ENCODE measurements around the gene TICAM1.
"Not testable (repeated sequence)": the region's sequence is repeated elsewhere in the genome, so short reads cannot be mapped to it uniquely, and the experiment has no call there.

The TICAM1 gene

DNA sequence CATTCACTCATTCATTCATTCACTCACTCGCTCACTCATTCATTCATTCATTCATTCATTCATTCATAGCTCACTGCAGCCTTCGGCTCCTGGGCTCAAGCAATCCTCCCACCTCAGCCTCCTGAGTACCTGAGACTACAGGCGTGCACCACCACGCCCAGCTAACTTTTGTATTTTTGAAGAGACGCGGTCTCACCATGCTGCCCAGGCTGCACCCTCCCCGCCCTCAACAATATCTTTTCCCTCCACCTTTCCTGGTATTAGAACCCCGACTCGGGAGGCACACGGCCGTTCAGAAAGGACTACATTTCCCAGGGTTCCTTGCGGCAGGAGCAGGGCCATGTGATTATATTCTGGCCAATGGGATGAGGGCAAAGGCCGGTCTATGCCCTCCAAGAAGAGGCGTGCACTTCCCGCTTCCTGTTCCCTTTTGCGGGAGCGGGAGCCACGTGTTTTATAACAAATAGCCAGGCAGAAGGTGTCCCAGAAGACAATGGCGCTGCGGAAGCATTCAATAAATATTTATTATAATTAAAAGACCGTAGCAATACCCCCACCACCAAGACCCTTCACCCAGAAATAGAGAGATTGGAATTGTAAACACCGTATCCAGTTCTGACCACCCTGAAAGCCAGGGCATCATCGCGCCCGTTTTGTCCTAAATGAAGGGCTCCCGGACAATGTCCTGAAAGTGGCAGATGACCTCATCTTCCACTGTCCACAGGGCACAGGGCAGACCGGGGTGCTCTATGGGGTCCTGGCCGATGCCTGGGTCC lies 15.9 kb downstream of the TICAM1 start:
- Histone ChIP-seq H3K27me3 (ENCODE audit: control insufficient read depth, insufficient read depth, low read length) (peaks cover 4% of the 10 kb centered on the region), H3K4me3 (ENCODE audit: low read depth, low read length) (peak overlapping the region; percentile 35), H3K4me1 (ENCODE audit: control insufficient read depth, insufficient read depth, low read length) (no peaks in the 10 kb centered on the region), H3K36me3 (ENCODE audit: control insufficient read depth, insufficient read depth, low read length) (peaks cover 4% of the 10 kb centered on the region), H3K9ac (ENCODE audit: low read depth, low read length) (no peak overlapping the region), H3K9me3 (ENCODE audit: control insufficient read depth, insufficient read depth, low read length) (no peaks in the 10 kb centered on the region)

DNA sequence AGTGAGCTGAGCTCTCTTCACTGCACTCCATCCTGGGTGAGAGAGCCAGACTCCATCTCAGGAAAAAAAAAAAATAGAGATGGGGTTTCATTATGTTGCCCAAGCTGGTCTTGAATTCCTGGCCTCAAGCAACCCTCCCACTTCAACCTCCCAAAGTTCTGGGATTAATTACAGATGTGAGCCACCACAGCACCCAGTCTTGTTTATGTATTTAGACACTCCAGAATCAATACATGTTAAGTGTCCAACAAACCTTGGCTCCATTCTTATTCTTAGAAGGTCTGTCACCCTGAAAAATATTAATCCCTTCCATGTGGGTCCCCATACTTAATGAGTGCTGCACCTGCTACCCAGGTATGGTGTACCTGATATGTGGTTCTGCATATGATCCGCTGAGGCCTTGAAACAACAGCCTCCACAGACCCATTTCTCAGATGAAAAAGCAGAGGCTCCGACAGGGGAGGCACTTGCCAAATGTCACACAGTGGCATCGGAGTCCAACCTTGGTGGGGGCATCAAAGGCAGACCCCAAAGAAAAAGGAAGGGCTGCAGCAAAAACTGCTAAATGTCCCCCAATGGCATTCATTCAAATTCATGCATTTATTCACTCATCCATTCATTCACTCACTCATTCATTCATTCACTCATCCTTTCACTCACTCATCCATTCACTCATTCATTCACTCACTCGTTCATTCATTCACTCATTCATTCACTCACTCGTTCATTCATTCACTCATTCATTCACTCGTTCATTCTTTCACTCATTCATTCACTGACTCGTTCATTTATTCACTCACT lies 16.7 kb downstream of the TICAM1 start:
- H3K9ac ChIP-seq (ENCODE audit: low read depth, low read length) = no peak overlapping the region
- no peaks in the 10 kb centered on the region for H3K9me3 ChIP-seq (ENCODE audit: control insufficient read depth, insufficient read depth, low read length)
- H3K27me3 ChIP-seq (ENCODE audit: control insufficient read depth, insufficient read depth, low read length) = peaks cover 4% of the 10 kb centered on the region
- H3K36me3 ChIP-seq (ENCODE audit: control insufficient read depth, insufficient read depth, low read length) = peaks cover 4% of the 10 kb centered on the region
- H3K4me3 ChIP-seq (ENCODE audit: low read depth, low read length) = no peak overlapping the region
- no peaks in the 10 kb centered on the region for H3K4me1 ChIP-seq (ENCODE audit: control insufficient read depth, insufficient read depth, low read length)

DNA sequence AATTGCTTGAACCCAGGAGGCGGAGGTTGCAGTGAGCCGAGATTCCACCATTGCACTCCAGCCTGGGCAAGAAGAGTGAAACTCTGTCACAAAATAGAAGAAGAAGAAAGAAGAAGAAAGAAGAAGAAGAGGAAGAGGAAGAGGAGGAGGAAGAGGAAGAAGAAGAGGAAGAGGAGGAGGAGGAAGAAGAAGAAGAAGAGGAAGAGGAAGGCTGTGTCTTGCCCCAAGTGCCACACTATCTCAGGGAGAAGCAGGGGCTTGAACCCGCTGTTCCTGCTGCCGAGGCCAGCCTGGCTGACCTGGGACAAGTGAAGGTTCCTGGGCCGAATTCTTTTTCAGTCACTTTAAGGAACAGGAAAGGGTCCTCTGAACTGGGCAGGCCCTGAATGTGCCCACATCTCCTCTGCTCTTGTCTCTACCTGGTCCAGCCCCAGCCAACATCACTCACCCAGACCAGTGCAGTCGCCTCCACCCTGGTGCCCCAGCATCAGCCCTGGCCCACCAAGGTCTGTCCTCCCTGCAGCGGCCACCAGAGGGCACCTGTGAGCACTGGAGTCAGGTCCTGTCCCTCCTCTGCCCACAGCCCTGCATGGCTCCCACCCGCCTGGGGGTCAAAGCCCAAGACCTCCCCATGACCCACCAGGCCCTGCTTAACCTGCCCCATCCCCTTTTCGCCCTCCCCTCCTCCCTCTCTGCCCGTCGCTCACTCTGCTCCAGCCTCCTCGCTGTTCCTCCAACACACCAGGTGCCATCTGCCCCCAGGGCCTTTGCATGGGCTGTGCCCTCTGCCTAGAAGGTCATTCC lies 20.0 kb downstream of the TICAM1 start:
- H3K9ac ChIP-seq (ENCODE audit: low read depth, low read length) = no peak overlapping the region
- peaks cover under 1% of the 10 kb centered on the region for H3K36me3 ChIP-seq (ENCODE audit: control insufficient read depth, insufficient read depth, low read length)
- no peaks in the 10 kb centered on the region for H3K4me1 ChIP-seq (ENCODE audit: control insufficient read depth, insufficient read depth, low read length)
- no peaks in the 10 kb centered on the region for H3K9me3 ChIP-seq (ENCODE audit: control insufficient read depth, insufficient read depth, low read length)
- no peak overlapping the region for H3K4me3 ChIP-seq (ENCODE audit: low read depth, low read length)
- H3K27me3 ChIP-seq (ENCODE audit: control insufficient read depth, insufficient read depth, low read length) = peaks cover 1% of the 10 kb centered on the region

DNA sequence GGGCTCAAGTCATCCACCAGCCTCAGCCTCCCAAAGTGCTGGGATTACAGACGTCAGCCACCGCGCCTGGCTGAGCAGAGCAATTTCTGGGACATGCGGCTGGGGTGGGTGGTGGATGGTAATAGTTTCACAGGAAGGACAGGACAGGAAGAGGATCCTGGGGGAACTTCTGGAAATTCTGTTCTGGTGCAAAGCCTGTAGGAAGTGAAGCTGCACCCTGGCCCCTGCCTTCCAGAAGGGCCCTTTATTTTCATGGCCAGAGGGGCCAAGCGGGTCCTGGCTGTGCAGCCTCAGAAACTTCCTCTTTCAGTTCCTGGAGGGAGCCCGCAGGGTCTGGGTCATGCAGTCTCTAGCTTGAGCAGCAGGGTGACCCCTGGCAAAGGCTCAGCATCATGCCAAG lies 24.3 kb downstream of the TICAM1 start:
- Histone ChIP-seq H3K9ac (ENCODE audit: low read depth, low read length) (no peak overlapping the region), H3K27me3 (ENCODE audit: control insufficient read depth, insufficient read depth, low read length) (no peaks in the 10 kb centered on the region), H3K4me3 (ENCODE audit: low read depth, low read length) (no peak overlapping the region), H3K4me1 (ENCODE audit: control insufficient read depth, insufficient read depth, low read length) (no peaks in the 10 kb centered on the region), H3K9me3 (ENCODE audit: control insufficient read depth, insufficient read depth, low read length) (no peaks in the 10 kb centered on the region), H3K36me3 (ENCODE audit: control insufficient read depth, insufficient read depth, low read length) (no peaks in the 10 kb centered on the region)

DNA sequence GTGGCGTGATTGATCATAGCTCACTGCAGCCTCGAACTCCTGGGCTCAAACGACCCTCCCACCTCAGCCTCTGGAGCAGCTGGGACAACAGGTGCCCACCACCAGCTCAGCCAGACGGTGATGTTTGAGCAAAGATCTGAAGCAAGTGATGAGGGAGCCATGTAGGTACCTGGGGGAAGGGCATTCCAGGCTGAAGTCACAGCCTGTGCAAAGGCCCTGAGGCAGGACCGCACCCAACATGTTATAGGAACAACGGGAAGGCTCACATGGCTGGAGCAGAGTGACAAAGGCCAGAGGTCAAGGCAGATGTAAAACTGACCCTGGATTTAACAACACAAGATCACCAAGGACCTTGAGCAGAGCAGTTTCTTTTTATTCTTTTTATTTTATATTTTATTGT lies 25.1 kb downstream of the TICAM1 start:
- no peaks in the 10 kb centered on the region for H3K4me1 ChIP-seq (ENCODE audit: control insufficient read depth, insufficient read depth, low read length)
- H3K36me3 ChIP-seq (ENCODE audit: control insufficient read depth, insufficient read depth, low read length) = no peaks in the 10 kb centered on the region
- H3K4me3 ChIP-seq (ENCODE audit: low read depth, low read length) = no peak overlapping the region
- H3K9me3 ChIP-seq (ENCODE audit: control insufficient read depth, insufficient read depth, low read length) = no peaks in the 10 kb centered on the region
- H3K9ac ChIP-seq (ENCODE audit: low read depth, low read length) = no peak overlapping the region
- no peaks in the 10 kb centered on the region for H3K27me3 ChIP-seq (ENCODE audit: control insufficient read depth, insufficient read depth, low read length)

DNA sequence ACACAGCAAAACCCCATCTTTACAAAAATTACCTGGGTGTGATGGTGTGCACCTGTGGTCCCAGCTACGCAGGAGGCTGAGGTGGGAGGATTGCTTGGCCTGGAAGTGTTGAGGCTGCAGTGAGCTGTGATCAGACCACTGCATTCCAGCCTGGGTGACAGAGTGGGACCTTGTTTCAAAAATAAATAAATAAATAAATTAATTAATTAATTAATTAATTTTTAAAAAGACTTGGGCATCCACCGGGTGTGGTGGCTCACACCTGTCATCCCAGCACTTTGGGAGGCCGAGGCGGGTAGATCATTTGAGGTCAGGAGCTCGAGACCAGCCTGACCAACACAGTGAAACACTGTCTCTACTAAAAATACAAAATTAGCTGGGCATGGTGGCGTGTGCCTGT lies 26.4 kb downstream of the TICAM1 start:
- H3K4me1 ChIP-seq (ENCODE audit: control insufficient read depth, insufficient read depth, low read length); H3K9ac ChIP-seq (ENCODE audit: low read depth, low read length); H3K27me3 ChIP-seq (ENCODE audit: control insufficient read depth, insufficient read depth, low read length); H3K36me3 ChIP-seq (ENCODE audit: control insufficient read depth, insufficient read depth, low read length); H3K4me3 ChIP-seq (ENCODE audit: low read depth, low read length); H3K9me3 ChIP-seq (ENCODE audit: control insufficient read depth, insufficient read depth, low read length): not testable (repeated sequence)

DNA sequence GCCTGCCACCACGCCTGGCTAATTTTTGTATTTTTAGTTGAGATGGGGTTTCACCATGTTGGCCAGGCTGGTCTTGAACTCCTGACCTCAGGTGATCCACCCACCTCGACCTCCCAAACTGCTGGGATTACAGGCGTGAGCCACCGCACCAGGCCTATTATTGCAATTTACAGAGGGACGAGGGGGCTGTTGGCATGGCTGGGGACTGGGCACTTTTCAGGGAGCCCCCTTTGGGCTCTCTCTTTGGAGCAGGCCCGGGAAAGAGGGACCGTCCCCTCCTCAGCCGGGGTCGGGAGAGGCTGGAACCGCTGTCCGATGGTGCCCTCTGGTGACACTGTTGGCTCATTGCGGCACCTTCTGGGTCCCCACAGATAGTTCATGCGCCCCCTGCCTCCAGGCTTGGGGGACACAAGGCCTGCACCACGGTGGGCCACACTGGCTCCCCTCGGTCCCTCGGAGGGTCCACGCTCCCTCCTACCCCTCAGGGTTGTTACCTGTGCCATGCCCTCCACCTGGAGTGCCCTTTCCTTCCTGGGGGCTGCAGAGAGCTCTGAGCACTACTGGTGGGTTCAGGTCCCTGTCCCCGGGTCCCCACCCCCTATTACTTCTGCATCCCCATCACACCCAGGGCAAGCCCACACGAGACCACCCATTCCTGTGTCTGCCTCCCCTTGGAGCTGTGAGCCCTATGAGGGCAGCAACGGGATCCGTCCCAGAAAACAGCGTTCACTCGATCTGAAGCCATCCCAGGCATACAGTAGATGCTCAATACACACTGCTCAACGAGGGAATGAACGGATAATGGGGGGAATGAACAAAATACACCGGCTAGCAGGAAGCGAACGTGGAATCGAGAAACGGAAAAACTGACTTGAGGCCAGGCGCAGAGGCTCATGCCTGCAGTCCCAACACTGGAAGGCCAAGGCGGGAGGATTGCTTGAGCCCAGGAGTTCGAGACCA lies 27.5 kb downstream of the TICAM1 start:
- H3K27me3 ChIP-seq (ENCODE audit: control insufficient read depth, insufficient read depth, low read length) = no peaks in the 10 kb centered on the region
- no peak overlapping the region for H3K4me3 ChIP-seq (ENCODE audit: low read depth, low read length)
- H3K36me3 ChIP-seq (ENCODE audit: control insufficient read depth, insufficient read depth, low read length) = no peaks in the 10 kb centered on the region
- H3K9me3 ChIP-seq (ENCODE audit: control insufficient read depth, insufficient read depth, low read length) = no peaks in the 10 kb centered on the region
- H3K9ac ChIP-seq (ENCODE audit: low read depth, low read length) = no peak overlapping the region
- no peaks in the 10 kb centered on the region for H3K4me1 ChIP-seq (ENCODE audit: control insufficient read depth, insufficient read depth, low read length)

DNA sequence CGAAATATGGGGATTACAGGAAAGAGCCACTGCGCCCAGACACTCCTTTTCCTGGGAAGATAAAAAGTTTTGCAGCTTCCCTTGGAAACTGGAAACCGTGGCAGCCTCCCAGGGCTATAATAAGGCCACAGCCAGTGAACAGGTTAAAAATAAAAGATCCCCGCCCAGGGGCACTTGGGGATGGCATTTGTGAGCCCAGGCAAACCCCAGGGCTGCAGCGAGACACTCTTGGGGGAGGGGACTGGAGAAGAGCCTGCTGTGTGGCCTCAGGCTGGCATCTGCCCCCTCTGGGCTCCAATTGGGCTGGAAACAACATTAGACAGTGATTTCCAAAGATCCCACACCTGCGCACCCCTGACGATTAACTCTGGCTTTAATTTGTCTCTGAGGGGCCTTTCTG lies 28.8 kb downstream of the TICAM1 start:
- no peak overlapping the region for H3K9ac ChIP-seq (ENCODE audit: low read depth, low read length)
- H3K9me3 ChIP-seq (ENCODE audit: control insufficient read depth, insufficient read depth, low read length) = no peaks in the 10 kb centered on the region
- no peaks in the 10 kb centered on the region for H3K36me3 ChIP-seq (ENCODE audit: control insufficient read depth, insufficient read depth, low read length)
- H3K4me1 ChIP-seq (ENCODE audit: control insufficient read depth, insufficient read depth, low read length) = no peaks in the 10 kb centered on the region
- H3K27me3 ChIP-seq (ENCODE audit: control insufficient read depth, insufficient read depth, low read length) = no peaks in the 10 kb centered on the region
- H3K4me3 ChIP-seq (ENCODE audit: low read depth, low read length) = no peak overlapping the region

DNA sequence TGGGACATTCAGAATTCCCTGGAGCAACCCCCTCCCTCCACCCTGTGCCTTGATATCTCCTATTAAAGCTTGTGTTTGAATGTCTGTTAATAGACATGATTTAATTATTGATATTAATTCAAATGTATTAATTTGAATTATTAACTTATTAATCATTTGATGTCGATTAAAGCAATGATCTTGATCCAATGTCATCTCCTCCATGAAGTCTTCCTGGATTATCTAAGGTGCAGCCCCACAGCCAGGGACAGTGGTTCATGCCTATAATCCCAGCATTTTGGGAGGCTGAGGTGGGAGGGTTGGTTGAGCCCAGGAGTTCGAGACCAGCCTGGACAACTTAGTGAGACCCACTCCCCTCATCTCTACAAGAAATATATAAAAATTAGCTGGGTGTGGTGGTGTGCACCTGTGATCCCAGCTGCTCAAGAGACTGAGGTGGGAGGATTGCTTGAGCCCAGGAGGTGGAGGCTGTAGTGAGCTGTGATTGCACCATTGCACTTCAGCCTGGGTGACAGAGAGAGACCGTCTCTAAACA lies 30.4 kb downstream of the TICAM1 start:
- H3K9ac ChIP-seq (ENCODE audit: low read depth, low read length) = no peak overlapping the region
- H3K4me3 ChIP-seq (ENCODE audit: low read depth, low read length) = no peak overlapping the region
- H3K9me3 ChIP-seq (ENCODE audit: control insufficient read depth, insufficient read depth, low read length) = no peaks in the 10 kb centered on the region
- H3K36me3 ChIP-seq (ENCODE audit: control insufficient read depth, insufficient read depth, low read length) = no peaks in the 10 kb centered on the region
- H3K27me3 ChIP-seq (ENCODE audit: control insufficient read depth, insufficient read depth, low read length) = no peaks in the 10 kb centered on the region
- H3K4me1 ChIP-seq (ENCODE audit: control insufficient read depth, insufficient read depth, low read length) = no peaks in the 10 kb centered on the region

DNA sequence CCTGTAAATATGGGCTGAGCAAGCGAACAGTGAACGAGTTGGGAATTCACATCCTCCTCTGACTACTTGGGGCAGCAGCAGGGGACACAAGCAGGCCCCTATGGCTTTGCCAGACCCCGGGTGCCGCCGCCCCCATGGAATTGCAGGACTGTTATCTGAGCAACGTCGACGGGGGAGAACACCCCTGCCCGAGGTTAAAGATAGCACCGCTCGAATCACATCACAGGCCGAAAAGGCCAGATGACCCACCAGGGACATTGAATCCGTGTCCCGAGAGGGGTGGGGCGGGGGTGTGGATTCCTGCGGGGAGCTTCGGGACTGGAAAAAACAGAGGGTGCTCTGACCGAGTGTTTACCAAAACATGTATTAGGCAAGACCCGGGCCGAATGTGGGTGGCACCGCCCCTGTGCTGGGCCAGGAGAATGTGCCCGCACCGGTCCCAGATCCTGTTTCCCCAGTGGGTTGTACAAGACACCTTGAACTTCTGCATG lies 30.9 kb downstream of the TICAM1 start:
- Histone ChIP-seq H3K9ac (ENCODE audit: low read depth, low read length) (no peak overlapping the region), H3K4me3 (ENCODE audit: low read depth, low read length) (no peak overlapping the region), H3K36me3 (ENCODE audit: control insufficient read depth, insufficient read depth, low read length) (no peaks in the 10 kb centered on the region), H3K4me1 (ENCODE audit: control insufficient read depth, insufficient read depth, low read length) (no peaks in the 10 kb centered on the region), H3K9me3 (ENCODE audit: control insufficient read depth, insufficient read depth, low read length) (no peaks in the 10 kb centered on the region), H3K27me3 (ENCODE audit: control insufficient read depth, insufficient read depth, low read length) (no peaks in the 10 kb centered on the region)

Data from iPS-15b (cell line).